Measurements from ENCODE around the gene NCOR1.

Gene NCOR1

DNA sequence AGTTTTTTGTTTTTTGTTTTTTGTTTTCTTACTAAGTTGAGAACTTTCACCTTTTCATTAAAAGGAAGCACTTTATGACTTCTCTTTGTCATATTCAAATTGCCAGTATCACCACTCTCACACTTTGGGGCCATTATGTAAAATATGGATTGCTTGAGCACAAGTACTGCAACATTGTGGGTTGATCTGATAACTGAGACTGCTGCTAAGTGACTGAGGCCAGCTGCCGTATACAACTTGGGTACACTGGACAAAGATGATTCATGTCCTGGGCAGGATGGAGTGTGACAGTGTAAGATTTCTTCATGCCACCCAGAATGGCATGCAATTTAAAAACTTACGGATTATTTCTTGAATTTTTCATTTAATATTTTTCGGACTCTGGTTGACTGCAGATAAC is 207.9 kb downstream of the NCOR1 start:
- Histone ChIP-seq H3K9ac (ENCODE audit: low read depth, low read length, poor library complexity) (no peak overlapping the region), H2AFZ (ENCODE audit: low read length) (no peak overlapping the region), H3K23ac (ENCODE audit: low read depth, low read length, poor library complexity) (no peak overlapping the region), H3K27me3 (ENCODE audit: control insufficient read depth in 3 of 3, insufficient read depth in 3 of 3, low read depth in 1 of 3, low read length in 3 of 3) (no peaks in the 10 kb centered on the region), H2BK120ac (ENCODE audit: low read depth, low read length) (no peak overlapping the region), H3K4ac (ENCODE audit: low read length) (no peak overlapping the region), H2BK5ac (ENCODE audit: low read length) (no peak overlapping the region), H2AK5ac (ENCODE audit: low read depth, low read length) (no peak overlapping the region), H4K8ac (ENCODE audit: low read depth, low read length) (no peak overlapping the region), H4K91ac (ENCODE audit: low read depth, low read length, poor library complexity) (no peak overlapping the region), H3K4me2 (ENCODE audit: insufficient read depth, low read length, poor library complexity, severe bottlenecking) (no peak overlapping the region), H3K27ac (replicated peaks; ENCODE audit: low read length) (no peak overlapping the region), H2BK12ac (ENCODE audit: low read length) (no peak overlapping the region), H3K4me1 (ENCODE audit: control insufficient read depth in 2 of 2, insufficient read depth in 1 of 2, low read depth in 1 of 2, low read length in 2 of 2) (no peaks in the 10 kb centered on the region), H3K14ac (ENCODE audit: low read length) (no peak overlapping the region), H3K18ac (ENCODE audit: low read length) (no peak overlapping the region), H2BK15ac (ENCODE audit: low read length) (no peak overlapping the region), H3K79me1 (ENCODE audit: low read depth, low read length) (no peaks in the 10 kb centered on the region), H3K9me3 (replicated peaks in 1 of 2; ENCODE audit: control insufficient read depth in 2 of 2, insufficient read depth in 1 of 2, low read depth in 1 of 2, low read length in 2 of 2) (peaks cover 0 to 5% of the 10 kb centered on the region in 2 donors), H3K36me3 (replicated peaks in 1 of 2; ENCODE audit: control insufficient read depth in 2 of 2, insufficient read depth in 2 of 2, low read length in 2 of 2) (peaks cover 24 to 93% of the 10 kb centered on the region in 2 donors), H3K4me3 (ENCODE audit: low read length in 2 of 2) (no peak overlapping the region)
- no peak for DNase-seq (ENCODE audit: low spot score)
- WGBS, 2 donors (ENCODE audit: extremely low coverage in 2 of 2, insufficient read length in 2 of 2, insufficient replicate concordance in 1 of 2), result no CpG with 5 or more reads among the region's 3 CpGs

DNA sequence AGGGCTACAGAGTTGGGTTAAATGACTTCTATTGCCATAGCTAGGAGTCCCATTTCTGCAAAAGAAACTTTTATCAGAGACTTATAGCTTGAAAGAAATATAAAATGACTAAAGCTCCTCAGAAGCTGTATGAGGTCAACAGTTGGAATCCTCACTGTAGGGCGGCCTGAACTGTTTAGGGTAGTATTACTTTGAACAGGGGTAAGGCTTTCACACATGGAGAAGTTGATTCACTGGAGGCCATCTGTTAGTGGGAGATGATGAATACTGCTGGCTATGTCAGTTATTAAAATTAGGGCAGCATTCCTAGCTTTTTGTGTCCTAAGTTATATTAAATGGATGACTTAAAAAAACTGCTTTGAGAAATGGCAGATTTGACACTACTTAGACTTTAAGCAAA is 209.7 kb downstream of the NCOR1 start:
- H4K8ac ChIP-seq (ENCODE audit: low read depth, low read length), result no peak overlapping the region
- H4K91ac ChIP-seq (ENCODE audit: low read depth, low read length, poor library complexity), result no peak overlapping the region
- H3K79me1 ChIP-seq (ENCODE audit: low read depth, low read length), result no peaks in the 10 kb centered on the region
- H3K27me3 ChIP-seq (ENCODE audit: control insufficient read depth in 3 of 3, insufficient read depth in 3 of 3, low read depth in 1 of 3, low read length in 3 of 3), result no peaks in the 10 kb centered on the region
- H3K4me2 ChIP-seq (ENCODE audit: insufficient read depth, low read length, poor library complexity, severe bottlenecking), result no peak overlapping the region
- H3K14ac ChIP-seq (ENCODE audit: low read length), result no peak overlapping the region
- no peak overlapping the region for H3K9ac ChIP-seq (ENCODE audit: low read depth, low read length, poor library complexity)
- WGBS, 2 donors (ENCODE audit: extremely low coverage in 2 of 2, insufficient read length in 2 of 2, insufficient replicate concordance in 1 of 2), result no CpG with 5 or more reads among the region's 1 CpG
- H3K23ac ChIP-seq (ENCODE audit: low read depth, low read length, poor library complexity), result no peak overlapping the region
- peaks cover 29 to 92% of the 10 kb centered on the region in 2 donors for H3K36me3 ChIP-seq (replicated peaks in 1 of 2; ENCODE audit: control insufficient read depth in 2 of 2, insufficient read depth in 2 of 2, low read length in 2 of 2)
- no peak overlapping the region for H2BK5ac ChIP-seq (ENCODE audit: low read length)
- no peak for DNase-seq (ENCODE audit: low spot score)
- peaks cover 3% of the 10 kb centered on the region in 2 donors for H3K4me1 ChIP-seq (ENCODE audit: control insufficient read depth in 2 of 2, insufficient read depth in 1 of 2, low read depth in 1 of 2, low read length in 2 of 2)
- no peak overlapping the region for H3K4ac ChIP-seq (ENCODE audit: low read length)
- H2AFZ ChIP-seq (ENCODE audit: low read length), result no peak overlapping the region
- H3K9me3 ChIP-seq (replicated peaks in 1 of 2; ENCODE audit: control insufficient read depth in 2 of 2, insufficient read depth in 1 of 2, low read depth in 1 of 2, low read length in 2 of 2), result peaks cover 4 to 21% of the 10 kb centered on the region in 2 donors
- H2BK120ac ChIP-seq (ENCODE audit: low read depth, low read length), result no peak overlapping the region
- no peak overlapping the region for H3K4me3 ChIP-seq (ENCODE audit: low read length in 2 of 2)
- no peak overlapping the region for H2AK5ac ChIP-seq (ENCODE audit: low read depth, low read length)
- H2BK12ac ChIP-seq (ENCODE audit: low read length), result no peak overlapping the region
- H2BK15ac ChIP-seq (ENCODE audit: low read length), result no peak overlapping the region
- H3K27ac ChIP-seq (replicated peaks; ENCODE audit: low read length), result no peak overlapping the region
- no peak overlapping the region for H3K18ac ChIP-seq (ENCODE audit: low read length)

DNA sequence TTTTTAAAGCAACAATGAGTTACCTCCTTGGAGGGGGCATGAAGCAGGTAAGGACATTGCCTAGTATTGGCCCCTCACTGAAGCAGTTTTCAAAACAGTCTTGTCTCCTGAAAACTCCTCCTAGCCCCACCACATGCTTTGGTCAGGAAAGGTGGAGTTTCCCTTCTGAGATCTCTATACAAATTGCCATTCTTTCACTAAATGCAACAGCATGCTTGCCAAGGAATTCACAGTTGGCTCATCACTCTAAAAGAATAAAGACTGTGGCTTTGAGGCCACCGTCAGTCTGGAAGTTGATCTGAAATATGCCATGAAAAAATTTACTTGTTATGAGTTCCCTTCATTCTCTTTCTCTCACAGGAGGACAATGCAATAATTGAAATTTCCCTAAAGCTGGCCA is 211.5 kb downstream of the NCOR1 start:
- peaks cover 29 to 80% of the 10 kb centered on the region in 2 donors for H3K36me3 ChIP-seq (replicated peaks in 1 of 2; ENCODE audit: control insufficient read depth in 2 of 2, insufficient read depth in 2 of 2, low read length in 2 of 2)
- H3K4me3 ChIP-seq (ENCODE audit: low read length in 2 of 2), result no peak overlapping the region
- no peak for DNase-seq (ENCODE audit: low spot score)
- H3K9ac ChIP-seq (ENCODE audit: low read depth, low read length, poor library complexity), result no peak overlapping the region
- H3K4me2 ChIP-seq (ENCODE audit: insufficient read depth, low read length, poor library complexity, severe bottlenecking), result no peak overlapping the region
- no peak overlapping the region for H3K4ac ChIP-seq (ENCODE audit: low read length)
- no peak overlapping the region for H3K14ac ChIP-seq (ENCODE audit: low read length)
- no peak overlapping the region for H2AFZ ChIP-seq (ENCODE audit: low read length)
- no peak overlapping the region for H2BK15ac ChIP-seq (ENCODE audit: low read length)
- H3K79me1 ChIP-seq (ENCODE audit: low read depth, low read length), result no peaks in the 10 kb centered on the region
- H2BK12ac ChIP-seq (ENCODE audit: low read length), result no peak overlapping the region
- no peak overlapping the region for H3K27ac ChIP-seq (replicated peaks; ENCODE audit: low read length)
- no CpG with 5 or more reads among the region's 1 CpG for WGBS, 2 donors (ENCODE audit: extremely low coverage in 2 of 2, insufficient read length in 2 of 2, insufficient replicate concordance in 1 of 2)
- H3K18ac ChIP-seq (ENCODE audit: low read length), result no peak overlapping the region
- H3K27me3 ChIP-seq (ENCODE audit: control insufficient read depth in 3 of 3, insufficient read depth in 3 of 3, low read depth in 1 of 3, low read length in 3 of 3), result no peaks in the 10 kb centered on the region
- no peak overlapping the region for H4K91ac ChIP-seq (ENCODE audit: low read depth, low read length, poor library complexity)
- peaks cover 4 to 21% of the 10 kb centered on the region in 2 donors for H3K9me3 ChIP-seq (replicated peaks in 1 of 2; ENCODE audit: control insufficient read depth in 2 of 2, insufficient read depth in 1 of 2, low read depth in 1 of 2, low read length in 2 of 2)
- no peak overlapping the region for H2BK5ac ChIP-seq (ENCODE audit: low read length)
- no peak overlapping the region for H4K8ac ChIP-seq (ENCODE audit: low read depth, low read length)
- H3K23ac ChIP-seq (ENCODE audit: low read depth, low read length, poor library complexity), result no peak overlapping the region
- peaks cover 5% of the 10 kb centered on the region in 2 donors for H3K4me1 ChIP-seq (ENCODE audit: control insufficient read depth in 2 of 2, insufficient read depth in 1 of 2, low read depth in 1 of 2, low read length in 2 of 2)
- no peak overlapping the region for H2AK5ac ChIP-seq (ENCODE audit: low read depth, low read length)
- H2BK120ac ChIP-seq (ENCODE audit: low read depth, low read length), result no peak overlapping the region

DNA sequence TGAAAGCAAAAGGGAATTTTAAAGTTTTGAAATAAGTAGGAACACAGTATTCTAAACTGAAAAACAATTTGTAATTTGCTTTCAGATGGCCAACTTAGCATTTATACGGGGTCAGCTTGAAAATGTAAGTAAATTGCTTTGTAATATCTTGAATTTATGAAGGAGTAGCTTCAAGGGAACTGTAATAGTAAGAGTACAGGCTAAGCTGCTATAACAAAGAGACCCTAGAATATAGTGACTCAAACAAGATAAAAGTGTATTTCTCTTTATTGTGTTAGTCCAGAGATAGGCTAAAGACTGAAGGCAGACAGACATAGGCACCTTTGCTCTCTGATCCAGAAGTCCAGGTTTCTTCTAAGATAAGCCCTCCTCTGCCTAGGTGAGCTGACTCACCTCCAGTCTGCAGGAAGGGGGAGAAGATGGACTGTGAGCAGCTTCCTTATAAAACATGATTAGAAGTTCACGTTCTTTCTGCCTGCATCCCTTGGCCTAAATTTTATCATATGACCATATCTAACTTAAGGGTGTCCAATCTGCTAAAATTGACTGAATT is 212.6 kb downstream of the NCOR1 start:
- H3K36me3 ChIP-seq (replicated peaks in 1 of 2; ENCODE audit: control insufficient read depth in 2 of 2, insufficient read depth in 2 of 2, low read length in 2 of 2), result peaks cover 24 to 69% of the 10 kb centered on the region in 2 donors
- no peak overlapping the region for H2BK120ac ChIP-seq (ENCODE audit: low read depth, low read length)
- no peak overlapping the region for H2BK15ac ChIP-seq (ENCODE audit: low read length)
- H3K4me1 ChIP-seq (ENCODE audit: control insufficient read depth in 2 of 2, insufficient read depth in 1 of 2, low read depth in 1 of 2, low read length in 2 of 2), result peaks cover 5% of the 10 kb centered on the region in 2 donors
- peaks cover 4 to 21% of the 10 kb centered on the region in 2 donors for H3K9me3 ChIP-seq (replicated peaks in 1 of 2; ENCODE audit: control insufficient read depth in 2 of 2, insufficient read depth in 1 of 2, low read depth in 1 of 2, low read length in 2 of 2)
- no peak overlapping the region for H2BK12ac ChIP-seq (ENCODE audit: low read length)
- H3K23ac ChIP-seq (ENCODE audit: low read depth, low read length, poor library complexity), result no peak overlapping the region
- H3K79me1 ChIP-seq (ENCODE audit: low read depth, low read length), result no peaks in the 10 kb centered on the region
- no peak overlapping the region for H3K4ac ChIP-seq (ENCODE audit: low read length)
- no peaks in the 10 kb centered on the region for H3K27me3 ChIP-seq (ENCODE audit: control insufficient read depth in 3 of 3, insufficient read depth in 3 of 3, low read depth in 1 of 3, low read length in 3 of 3)
- no peak overlapping the region for H4K8ac ChIP-seq (ENCODE audit: low read depth, low read length)
- no peak overlapping the region for H3K18ac ChIP-seq (ENCODE audit: low read length)
- no peak overlapping the region for H3K14ac ChIP-seq (ENCODE audit: low read length)
- DNase-seq (ENCODE audit: low spot score), result no peak
- no peak overlapping the region for H3K9ac ChIP-seq (ENCODE audit: low read depth, low read length, poor library complexity)
- H3K4me3 ChIP-seq (ENCODE audit: low read length in 2 of 2), result no peak overlapping the region
- no peak overlapping the region for H3K27ac ChIP-seq (replicated peaks; ENCODE audit: low read length)
- no peak overlapping the region for H2BK5ac ChIP-seq (ENCODE audit: low read length)
- no peak overlapping the region for H2AFZ ChIP-seq (ENCODE audit: low read length)
- no CpG with 5 or more reads among the region's 2 CpGs for WGBS, 2 donors (ENCODE audit: extremely low coverage in 2 of 2, insufficient read length in 2 of 2, insufficient replicate concordance in 1 of 2)
- no peak overlapping the region for H3K4me2 ChIP-seq (ENCODE audit: insufficient read depth, low read length, poor library complexity, severe bottlenecking)
- H2AK5ac ChIP-seq (ENCODE audit: low read depth, low read length), result no peak overlapping the region
- H4K91ac ChIP-seq (ENCODE audit: low read depth, low read length, poor library complexity), result no peak overlapping the region
